ENCODE data around the gene CFAP99.

The CFAP99 gene

DNA sequence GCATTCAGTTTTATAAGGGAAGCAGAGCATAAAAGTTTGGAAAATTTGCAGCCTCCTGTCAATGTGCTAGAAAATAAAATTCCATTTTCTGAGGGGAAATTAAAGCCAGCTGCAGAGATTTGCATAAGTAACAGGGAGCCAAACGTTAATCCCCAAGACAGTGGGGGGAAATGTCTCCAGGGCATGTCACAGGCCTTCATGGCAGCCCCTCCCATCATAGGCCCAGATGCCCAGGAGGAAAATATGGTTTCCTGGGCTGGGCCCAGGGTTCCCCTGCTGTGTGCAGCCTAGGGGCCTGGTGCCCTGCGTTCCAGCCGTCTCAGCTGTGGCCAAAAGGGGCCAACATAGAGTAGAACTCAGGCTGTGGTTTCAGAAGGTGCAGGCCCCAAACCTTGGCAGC, 59.5 kb downstream of the CFAP99 start:
- no peak for DNase-seq

DNA sequence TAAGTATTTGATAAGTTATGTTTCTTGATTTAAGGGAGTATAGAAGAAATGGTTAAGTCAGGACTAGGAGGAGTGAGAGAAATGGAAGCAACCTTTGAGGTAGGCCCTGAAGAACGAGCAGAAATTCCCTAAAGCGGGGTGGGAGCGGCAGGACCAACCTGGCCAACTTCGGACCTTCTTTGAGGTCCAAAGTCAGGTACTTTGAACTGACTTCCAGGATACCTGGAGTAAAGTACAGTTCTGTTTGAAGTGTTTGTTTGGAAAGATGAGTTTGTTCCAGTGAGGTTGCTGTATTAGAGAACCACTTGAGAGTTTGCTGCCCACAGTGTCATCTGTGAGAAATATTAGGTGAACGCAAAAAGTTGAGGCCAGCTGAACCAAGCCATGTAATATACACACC, 61.9 kb downstream of the CFAP99 start:
- DNase-seq, result no peak

DNA sequence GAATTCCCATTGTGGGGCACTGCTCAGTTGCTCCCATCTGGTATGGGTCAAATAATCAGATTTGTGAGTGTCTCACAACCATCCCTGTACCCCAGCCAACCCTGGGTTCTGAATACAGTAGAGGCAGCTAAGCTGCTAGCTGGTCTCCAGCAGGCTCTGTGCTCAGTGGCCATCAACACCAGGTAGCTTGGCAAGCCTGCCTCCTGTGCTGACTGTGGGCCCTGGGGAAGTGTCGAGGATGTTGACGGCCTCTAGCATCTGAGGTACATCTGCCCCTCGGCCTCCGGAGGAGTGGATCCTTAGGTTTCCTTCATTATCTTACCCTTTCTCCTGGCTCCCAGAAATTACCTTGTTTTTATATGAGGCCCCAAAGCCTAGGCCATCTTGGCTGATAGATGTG, 63.4 kb downstream of the CFAP99 start:
- DNase-seq, result no peak

- DNase-seq, result peak; percentile 20
Measured at GRCh38 chr4:2482693-2483092, 63.9 kb downstream of the CFAP99 start.

- no peak for DNase-seq
Measured at GRCh38 chr4:2483237-2483636, 64.5 kb downstream of the CFAP99 start.

DNA sequence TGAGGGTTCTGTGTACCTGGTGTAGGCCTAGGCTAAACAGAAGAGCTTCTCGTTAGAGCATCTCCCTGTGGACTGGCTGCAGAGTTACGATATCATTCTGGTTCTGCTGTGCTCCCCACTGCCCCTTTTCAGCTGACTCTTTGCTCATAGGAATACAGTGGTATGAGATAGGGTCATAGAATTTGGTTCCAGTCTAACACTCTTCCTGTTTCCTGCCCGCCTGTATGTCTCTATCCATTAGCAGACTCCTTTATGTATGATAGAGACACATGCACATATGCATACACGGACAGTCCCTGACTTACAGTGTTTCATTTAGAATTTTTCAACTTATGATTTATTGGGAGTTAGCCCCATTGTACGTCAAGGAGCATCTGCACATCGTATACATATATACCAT, 65.4 kb downstream of the CFAP99 start:
- DNase-seq, result no peak

GRCh38 chr4:2484993-2485392, 66.2 kb downstream of the CFAP99 start:
- DNase-seq, result no peak

DNA sequence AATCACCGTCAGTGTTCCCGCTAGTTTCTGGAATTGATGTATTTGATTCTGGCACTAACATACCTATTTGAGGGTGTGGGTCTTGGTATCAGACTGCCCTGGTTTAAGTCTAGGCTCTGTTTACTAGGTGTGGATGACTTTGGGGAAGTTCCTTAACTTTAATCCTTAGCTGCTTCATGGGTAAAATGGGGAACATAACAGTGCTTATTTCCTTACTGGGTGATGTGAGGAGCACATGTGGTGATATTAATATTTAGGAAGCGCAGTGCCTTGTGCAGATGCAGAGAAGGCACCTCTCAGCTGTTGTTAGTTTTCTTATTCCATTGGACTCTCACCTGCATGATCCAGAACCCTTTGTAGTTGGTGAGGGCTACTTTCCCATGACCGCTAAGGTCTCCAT, 67.2 kb downstream of the CFAP99 start:
- DNase-seq, result no peak

DNA sequence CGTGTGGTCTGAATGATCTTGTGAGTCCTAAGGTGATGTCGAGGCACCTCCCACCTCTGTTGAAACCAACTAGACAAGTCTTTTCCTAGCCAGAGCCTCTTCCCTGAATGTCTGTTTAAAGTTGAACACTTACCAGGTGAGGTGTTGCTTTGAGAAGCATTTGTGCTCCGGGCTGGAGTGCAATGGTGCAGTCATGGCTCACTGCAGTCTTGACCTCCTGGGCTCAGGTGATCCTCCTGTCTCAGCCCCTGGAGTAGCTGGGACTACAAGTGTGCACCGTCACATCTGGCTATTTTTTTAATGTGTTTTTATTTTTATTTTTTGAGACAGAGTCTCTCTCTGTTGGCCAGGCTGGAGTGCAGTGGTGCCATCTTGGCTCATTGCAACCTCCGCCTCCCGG, 68.2 kb downstream of the CFAP99 start:
- no peak for DNase-seq

GRCh38 chr4:2487632-2488031, 68.9 kb downstream of the CFAP99 start:
- DNase-seq, result no peak

DNA sequence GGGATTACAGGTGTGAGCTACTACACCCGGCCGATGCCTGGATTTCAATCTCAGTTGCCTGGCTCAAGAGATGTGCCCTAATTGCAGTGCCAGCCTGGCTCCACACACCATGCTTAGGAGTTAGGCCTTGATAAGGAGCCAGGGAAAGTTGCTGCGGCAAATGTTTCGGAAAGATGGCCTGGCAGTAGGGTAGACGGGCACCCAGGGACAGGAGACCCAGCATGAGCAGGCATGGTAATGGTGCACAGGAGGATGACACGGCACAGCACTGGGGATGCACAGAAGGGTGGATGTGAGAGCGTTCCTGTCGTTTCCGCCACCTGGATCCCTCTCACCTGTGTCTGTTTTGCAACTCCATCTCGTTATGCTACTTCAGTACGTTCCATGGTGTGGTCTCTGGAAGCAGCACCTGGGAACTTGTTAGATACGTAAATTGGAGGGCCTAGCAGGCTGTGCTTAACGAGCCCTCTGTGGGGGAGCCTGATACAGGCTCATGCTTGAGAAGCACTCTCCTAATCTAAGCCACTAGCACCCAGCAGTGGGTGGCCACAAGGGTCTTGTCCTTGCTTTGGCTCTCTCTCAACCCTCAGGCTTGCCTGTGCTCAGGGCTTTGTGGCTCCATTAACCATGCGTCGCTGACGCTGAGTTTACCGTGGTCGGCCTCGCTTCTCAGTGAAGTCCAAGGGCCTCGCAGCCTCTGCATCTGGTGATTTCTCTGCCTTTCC, 70.5 kb downstream of the CFAP99 start:
- DNase-seq, result no peak

- no peak for DNase-seq
Measured at GRCh38 chr4:2489841-2490552, 71.2 kb downstream of the CFAP99 start.

DNA sequence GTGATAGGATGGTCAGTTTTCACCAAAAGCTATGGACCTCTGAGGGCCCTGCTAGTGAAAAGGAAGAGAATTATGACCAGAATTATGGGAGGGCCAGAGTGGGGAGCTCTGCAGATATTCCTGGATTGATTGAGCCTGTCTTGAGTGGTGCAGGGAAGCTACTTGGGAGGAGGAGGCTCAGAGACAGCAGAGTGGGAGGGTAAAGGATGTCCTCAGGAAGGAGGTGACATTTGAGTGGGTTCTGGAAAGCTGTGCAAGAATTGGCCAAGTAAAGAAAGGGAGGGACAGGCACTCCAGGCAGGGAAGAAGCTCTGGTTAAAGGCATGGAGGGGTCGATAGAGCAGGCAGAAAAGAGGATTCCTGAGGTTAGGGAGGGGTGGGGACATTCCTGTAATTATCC, 74.2 kb downstream of the CFAP99 start:
- no peak for DNase-seq

GRCh38 chr4:2494992-2495391, 76.2 kb downstream of the CFAP99 start:
- DNase-seq, result no peak

GRCh38 chr4:2497324-2497723, 78.6 kb downstream of the CFAP99 start:
- no peak for DNase-seq

DNA sequence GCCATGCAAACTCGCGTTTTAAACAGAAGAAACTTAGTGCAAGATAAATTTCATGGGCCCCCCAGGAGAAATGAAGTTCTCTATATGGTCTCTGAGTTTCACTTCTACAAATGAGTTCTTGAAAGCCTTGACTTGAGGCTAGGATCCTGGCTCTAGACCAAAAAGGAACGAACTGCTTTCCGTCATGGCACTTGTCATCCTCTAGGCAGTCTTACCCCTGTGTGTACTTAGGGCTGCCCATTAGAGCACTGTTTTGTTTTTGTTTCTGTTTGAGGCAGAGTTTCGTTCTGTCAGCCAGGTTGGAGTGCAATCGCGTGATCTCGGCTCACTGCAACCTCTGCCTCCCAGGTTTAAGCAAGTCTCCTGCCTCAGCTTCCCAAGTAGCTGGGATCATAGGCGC, 79.2 kb downstream of the CFAP99 start:
- no peak for DNase-seq

- DNase-seq, result no peak
Measured at GRCh38 chr4:2500547-2500946, 81.8 kb downstream of the CFAP99 start.

DNA sequence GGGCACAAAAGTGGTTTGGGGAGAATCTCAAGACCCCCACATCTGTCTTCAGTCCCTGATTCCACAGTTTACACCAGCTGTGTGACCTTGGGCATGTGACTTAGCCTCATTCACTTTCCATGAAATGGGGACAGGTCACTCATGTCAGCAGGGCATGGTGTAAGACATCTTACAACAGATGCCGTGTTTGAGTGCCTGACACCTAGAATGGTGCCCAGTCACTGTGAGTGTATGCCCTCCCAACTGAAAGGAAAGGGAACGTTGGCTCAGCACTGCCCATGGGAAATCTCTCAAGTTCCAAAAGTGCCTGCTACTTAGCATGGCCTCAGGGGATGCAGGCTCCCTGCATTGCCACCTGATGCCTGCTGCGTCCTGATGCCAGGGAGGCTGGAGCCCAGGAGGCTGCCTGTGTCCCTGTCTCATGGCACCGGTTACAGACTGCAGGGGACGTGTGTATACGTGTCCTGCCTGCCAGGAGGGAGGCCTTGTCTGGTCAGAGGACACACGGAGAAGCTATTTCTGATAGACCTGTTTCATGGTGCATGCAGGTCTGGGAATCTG, 82.4 kb downstream of the CFAP99 start:
- DNase-seq, result no peak

- DNase-seq, result no peak
Measured at GRCh38 chr4:2503809-2504208, 85.1 kb downstream of the CFAP99 start.

DNA sequence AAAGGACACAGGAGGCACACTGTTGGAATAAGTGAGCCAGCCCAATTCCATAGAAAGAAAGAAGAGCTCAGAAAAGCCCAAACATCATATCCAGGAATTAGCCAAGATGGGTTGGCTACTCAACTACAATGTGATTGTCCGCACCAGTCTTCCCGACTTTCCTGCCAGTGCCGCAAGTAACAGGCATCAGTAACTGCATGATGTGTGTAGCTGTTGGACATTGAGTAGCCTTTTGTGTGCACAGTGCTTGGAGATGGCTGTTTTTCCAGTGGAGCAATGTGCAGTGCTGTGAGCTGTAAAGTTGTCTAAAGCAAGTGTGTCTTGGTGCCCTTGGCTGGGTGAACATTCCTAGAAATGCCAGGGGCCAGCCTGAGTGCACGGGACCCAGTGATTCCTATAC, 88.5 kb downstream of the CFAP99 start:
- DNase-seq, result no peak

DNA sequence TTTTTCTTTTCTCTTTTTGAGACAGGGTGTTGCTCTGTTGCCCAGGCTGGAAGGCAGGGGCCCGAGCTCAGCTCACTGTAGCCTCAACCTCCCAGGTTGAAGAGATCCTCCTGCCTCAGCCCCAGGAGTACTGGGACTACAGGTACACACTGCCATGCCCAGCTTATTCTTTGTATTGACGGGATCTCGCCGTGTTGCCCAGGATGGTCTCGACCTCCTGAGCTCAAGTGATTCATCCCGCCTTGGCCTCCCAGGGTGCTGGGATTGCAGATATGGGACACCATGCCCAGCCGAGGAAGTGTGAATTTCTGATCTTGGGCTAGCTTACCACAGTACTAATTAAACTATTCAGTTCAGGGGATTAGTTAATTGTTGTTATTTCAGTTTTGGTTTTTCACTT, 89.1 kb downstream of the CFAP99 start:
- no peak for DNase-seq

GRCh38 chr4:2510351-2511259, 91.8 kb downstream of the CFAP99 start:
- no peak for DNase-seq

DNA sequence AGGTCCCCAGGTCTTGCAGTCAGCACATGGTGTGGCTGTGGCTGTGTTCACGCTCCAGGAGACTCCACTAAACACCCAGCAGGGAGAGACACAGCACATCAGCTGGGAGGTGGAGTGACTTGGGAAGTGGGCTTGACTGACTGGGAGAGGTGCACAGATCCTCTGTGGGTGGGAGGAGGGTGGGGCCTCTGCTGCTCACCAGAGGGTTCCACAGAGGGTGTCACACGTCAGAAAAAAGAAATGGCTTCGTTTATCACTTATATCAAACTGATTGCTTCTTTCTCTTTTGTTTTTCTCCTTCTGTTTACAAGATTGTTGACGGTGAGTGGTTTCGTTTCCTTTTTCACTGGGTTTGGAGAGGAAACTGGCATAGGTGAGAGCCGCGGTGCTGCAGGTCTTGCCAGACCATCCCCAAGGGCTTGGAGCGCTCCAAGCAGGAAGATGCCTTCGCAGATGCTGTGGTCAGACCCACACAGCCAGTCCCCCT, 92.9 kb downstream of the CFAP99 start:
- no peak for DNase-seq
